DMS153 treated with DMSO at 0.1 percent for 48 hours (cell line): ENCODE measurements around the gene BPNT1.

Experiments
- DNase-seq: peaks from one replicate; lab custom pipeline; 2025; ENCODE audit not compliant: unreplicated experiment; lab: John Stamatoyannopoulos, UW

BPNT1 gene

GRCh38 chr1:220012259-220012658 lies 77.3 kb downstream of the BPNT1 start:
- DNase-seq: no peak

- no peak for DNase-seq
Observed at GRCh38 chr1:220011620-220012019, 78.0 kb downstream of the BPNT1 start.
